DMS53 (cell line): ENCODE measurements around the gene ACSL5.
A peak's percentile ranks its signal among the peaks of the same experiment; 100 is the strongest.

Experiments used
- DNase-seq: peaks from one replicate; lab custom pipeline; 2025; lab: John Stamatoyannopoulos, UW

ACSL5 gene

GRCh38 chr10:112373912-112374338 is at the start of gene ACSL5:
ACSL5 (plus strand) TSS chr10:112374116; CDS start chr10:112394947, 20,831 bp downstream.
- peak; percentile 66 for DNase-seq

GRCh38 chr10:112327678-112328077 is 46.2 kb upstream of the ACSL5 start:
- no peak for DNase-seq

- no peak for DNase-seq
Measured at GRCh38 chr10:112330162-112330561, 43.8 kb upstream of the ACSL5 start.

- DNase-seq, result no peak
Measured at GRCh38 chr10:112330607-112331160, 43.2 kb upstream of the ACSL5 start.

GRCh38 chr10:112332022-112332421 is 41.9 kb upstream of the ACSL5 start:
- DNase-seq, result peak; percentile 11

- DNase-seq, result peak; percentile 11
Measured at GRCh38 chr10:112332509-112333228, 41.2 kb upstream of the ACSL5 start.

GRCh38 chr10:112333452-112333851 is 40.5 kb upstream of the ACSL5 start:
- DNase-seq, result no peak

- DNase-seq, result peak; percentile 41
Measured at GRCh38 chr10:112335111-112335867, 38.6 kb upstream of the ACSL5 start.

- peak; percentile 14 for DNase-seq
Measured at GRCh38 chr10:112335868-112336265, 38.0 kb upstream of the ACSL5 start.

GRCh38 chr10:112336556-112337201 is 37.2 kb upstream of the ACSL5 start:
- no peak for DNase-seq

- DNase-seq, result no peak
Measured at GRCh38 chr10:112338957-112339356, 35.0 kb upstream of the ACSL5 start.

- DNase-seq, result no peak
Measured at GRCh38 chr10:112340601-112341000, 33.3 kb upstream of the ACSL5 start.

- no peak for DNase-seq
Measured at GRCh38 chr10:112343056-112343806, 30.7 kb upstream of the ACSL5 start.

GRCh38 chr10:112344261-112344660 is 29.7 kb upstream of the ACSL5 start:
- no peak for DNase-seq

GRCh38 chr10:112345202-112345601 is 28.7 kb upstream of the ACSL5 start:
- no peak for DNase-seq

- DNase-seq, result no peak
Measured at GRCh38 chr10:112345743-112346142, 28.2 kb upstream of the ACSL5 start.

GRCh38 chr10:112346774-112347173 is 27.1 kb upstream of the ACSL5 start:
- DNase-seq, result no peak

GRCh38 chr10:112347709-112348671 is 25.9 kb upstream of the ACSL5 start:
- no peak for DNase-seq

- DNase-seq, result no peak
Measured at GRCh38 chr10:112348759-112349158, 25.2 kb upstream of the ACSL5 start.

- no peak for DNase-seq
Measured at GRCh38 chr10:112349521-112350085, 24.3 kb upstream of the ACSL5 start.
